ENCODE measurements around the gene GRB10.

Gene GRB10

DNA sequence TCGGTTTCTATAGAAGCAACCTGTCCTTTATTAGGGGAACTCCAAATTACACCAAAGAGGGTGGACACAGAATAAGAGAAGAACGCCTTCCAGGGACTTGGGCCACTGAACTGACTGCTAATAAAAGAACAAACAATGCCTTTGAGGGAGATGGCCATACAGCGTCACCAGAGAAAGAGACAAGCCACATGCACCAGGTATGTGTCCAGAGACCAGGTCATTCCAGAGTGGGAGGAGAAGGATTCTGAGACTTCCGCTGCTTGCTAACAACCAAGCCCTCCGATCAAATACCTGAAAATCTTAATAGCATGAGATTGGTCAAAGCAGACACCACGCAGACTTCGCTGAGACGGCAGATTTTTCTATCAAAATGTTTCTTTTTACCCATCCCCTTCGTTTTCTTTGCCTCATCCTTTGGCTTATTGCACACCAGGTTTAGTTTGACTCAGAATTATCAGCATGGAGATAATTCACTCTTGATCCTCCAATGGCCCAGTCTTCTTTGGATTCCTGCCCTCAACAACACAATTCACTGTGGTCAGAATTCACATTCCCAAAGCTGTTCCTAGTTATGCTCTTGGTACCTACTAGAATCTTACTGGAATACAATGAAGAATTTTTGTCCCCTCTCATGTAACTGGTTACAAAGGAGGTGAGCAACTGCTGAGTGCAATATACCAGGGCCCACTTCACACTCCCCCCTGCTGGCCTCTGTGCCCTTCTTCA is 130.1 kb downstream of the GRB10 start:
- peak; percentile 35 for DNase-seq

GRCh38 chr7:50651271-50651989 is 131.3 kb downstream of the GRB10 start:
- no peak for DNase-seq

GRCh38 chr7:50650057-50650664 is 132.5 kb downstream of the GRB10 start:
- no peak for DNase-seq

- DNase-seq, result no peak
Observed at GRCh38 chr7:50649259-50649885, 133.3 kb downstream of the GRB10 start.

GRCh38 chr7:50648570-50649169 is 134.0 kb downstream of the GRB10 start:
- DNase-seq, result no peak

- DNase-seq, result no peak
Observed at GRCh38 chr7:50648076-50648475, 134.6 kb downstream of the GRB10 start.

- DNase-seq, result no peak
Observed at GRCh38 chr7:50647286-50647980, 135.3 kb downstream of the GRB10 start.

- DNase-seq, result no peak
Observed at GRCh38 chr7:50646069-50646468, 136.6 kb downstream of the GRB10 start.

DNA sequence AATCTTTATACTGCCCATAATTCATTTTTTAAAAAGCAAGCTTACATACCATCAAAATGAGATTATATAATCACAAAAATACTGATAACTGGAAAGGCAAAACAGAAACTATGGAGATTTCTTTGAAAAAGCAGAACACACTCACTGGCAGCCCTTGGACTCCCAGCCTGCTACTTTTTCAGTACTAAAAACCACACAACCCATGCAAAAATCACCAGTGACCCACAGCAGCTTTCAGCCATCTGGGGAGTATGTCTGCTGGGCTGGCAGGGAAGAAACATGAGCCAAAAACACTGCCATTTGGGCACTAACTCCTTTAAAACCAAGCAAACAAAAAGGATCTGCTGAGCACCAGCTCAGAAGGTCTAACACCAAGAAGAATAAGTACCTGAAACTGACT is 137.5 kb downstream of the GRB10 start:
- DNase-seq, result no peak

DNA sequence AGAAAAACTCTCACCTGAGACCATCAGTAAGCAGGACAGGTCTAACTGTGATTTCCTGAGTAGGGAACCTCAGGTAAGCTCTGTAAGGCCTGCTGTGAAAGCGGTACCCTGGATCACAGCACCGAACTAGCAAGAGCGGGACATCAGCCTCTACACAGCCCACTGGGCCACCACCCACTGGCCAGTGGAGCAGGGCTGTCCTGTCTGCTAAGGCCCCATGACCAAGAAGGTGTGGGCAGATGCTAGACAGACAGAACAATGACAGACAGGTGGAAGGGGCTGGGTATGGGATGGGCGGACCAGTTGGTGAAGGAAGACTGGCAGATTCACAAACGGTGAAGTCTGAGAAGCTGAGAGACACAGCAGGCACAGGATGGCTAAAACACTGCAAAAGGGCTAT is 138.1 kb downstream of the GRB10 start:
- DNase-seq, result no peak

- DNase-seq, result no peak
Observed at GRCh38 chr7:50644114-50644513, 138.6 kb downstream of the GRB10 start.

DNA sequence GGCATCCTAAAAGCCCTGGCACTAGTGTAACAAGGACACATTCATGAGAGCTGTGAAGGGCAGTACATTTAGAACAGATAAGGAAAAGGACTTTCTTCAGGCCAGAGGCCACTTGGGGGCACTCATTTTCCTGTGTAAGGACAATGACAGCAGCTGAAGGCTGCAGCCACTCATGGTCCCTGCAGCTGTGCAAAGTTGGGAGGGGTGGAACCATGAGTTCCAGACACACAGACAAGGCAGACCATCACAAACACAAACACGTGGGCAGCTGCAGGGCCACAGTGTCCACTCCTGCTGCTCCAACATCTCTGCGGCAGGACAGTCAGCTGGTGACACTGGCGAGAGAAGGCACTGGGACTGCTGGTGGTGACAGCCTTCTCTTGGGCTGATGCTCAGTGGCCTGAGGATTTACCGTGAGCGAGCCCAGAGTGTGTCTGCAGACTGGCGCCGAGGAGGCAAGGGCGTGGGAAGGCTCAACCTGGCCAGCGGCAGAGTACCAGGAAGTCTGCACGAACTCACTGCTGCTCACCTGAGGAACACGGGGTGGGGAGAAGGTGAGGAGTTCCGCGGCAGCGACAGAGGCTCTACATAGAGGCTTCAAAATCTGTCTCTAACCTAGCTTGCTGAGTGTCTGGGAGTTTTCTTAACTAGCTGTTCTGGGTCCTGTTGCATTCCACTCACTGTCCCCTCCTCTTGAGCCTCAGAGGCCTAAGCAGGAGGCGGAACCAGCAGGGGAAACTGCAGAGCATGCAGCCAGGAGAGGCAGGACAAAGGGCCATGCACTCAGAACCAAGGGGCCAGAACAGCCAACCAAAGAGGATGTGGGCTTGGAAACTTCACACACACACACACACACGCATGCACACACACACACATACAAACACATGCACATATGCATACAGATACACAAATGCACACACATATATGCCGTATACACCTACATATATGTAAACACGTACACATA is 141.0 kb downstream of the GRB10 start:
- DNase-seq, result no peak

DNA sequence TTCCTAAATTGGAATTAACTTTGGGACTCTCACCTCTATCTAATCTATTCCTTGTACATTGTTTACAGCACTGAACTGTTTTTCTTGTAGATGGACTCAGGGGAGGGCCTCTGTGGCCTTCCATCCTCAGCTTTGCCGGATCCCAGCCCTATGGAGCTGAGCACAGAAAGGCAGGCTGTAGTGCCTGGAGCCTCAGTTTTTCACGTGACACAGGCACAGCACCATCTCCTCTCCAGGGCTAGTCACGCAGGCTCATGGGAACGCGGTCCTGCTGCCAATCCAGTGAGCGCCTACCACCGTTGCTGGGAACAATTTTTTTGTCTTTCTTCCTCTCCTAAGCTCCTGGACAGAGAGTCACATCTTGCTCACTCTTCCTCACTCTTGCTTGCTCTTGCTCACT is 141.9 kb downstream of the GRB10 start:
- DNase-seq, result no peak

- DNase-seq, result no peak
Observed at GRCh38 chr7:50640256-50640655, 142.4 kb downstream of the GRB10 start.

DNA sequence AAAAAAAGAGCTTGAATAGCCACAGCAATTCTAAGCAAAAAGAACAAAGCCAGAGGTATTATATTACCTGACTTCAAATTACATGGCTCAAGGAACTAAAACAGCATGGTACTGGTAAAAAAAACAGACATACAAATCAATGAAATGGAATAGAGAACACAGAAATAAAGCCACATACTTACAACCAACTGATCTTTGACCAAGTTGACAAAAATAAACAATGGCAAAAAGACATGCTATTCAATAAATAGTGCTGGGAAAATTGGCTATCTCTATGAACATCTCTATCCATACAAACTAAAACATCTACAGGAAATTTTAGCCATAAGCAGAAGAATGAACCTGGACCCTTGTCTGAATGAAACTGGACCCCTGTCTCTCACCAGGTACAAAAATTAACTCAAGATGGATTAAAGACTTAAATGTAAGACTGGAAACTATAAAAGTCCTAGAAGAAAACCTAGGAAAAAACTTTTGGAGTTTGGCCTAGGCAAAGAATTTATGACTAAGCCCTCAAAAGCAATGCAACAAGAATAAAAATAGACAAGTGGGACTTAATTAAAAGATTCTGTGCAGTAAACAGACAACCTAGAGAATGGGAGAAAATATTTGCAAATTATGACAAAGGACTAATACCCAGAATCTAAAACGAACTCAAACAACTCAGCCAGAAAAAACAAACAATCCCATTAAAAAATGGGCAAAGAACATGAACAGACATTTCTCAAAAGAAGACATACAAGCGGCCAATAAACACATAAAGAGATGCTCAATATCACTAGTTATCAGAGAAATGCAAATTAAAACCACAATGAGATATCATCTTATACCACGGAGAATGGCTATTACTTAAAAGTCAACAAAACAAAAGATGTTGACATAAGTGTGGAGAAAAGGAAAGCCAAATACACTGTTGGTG is 144.7 kb downstream of the GRB10 start:
- no peak for DNase-seq

- no peak for DNase-seq
Observed at GRCh38 chr7:50634378-50634777, 148.3 kb downstream of the GRB10 start.

- peak; percentile 23 for DNase-seq
Observed at GRCh38 chr7:50633414-50633710, 149.3 kb downstream of the GRB10 start.

DNA sequence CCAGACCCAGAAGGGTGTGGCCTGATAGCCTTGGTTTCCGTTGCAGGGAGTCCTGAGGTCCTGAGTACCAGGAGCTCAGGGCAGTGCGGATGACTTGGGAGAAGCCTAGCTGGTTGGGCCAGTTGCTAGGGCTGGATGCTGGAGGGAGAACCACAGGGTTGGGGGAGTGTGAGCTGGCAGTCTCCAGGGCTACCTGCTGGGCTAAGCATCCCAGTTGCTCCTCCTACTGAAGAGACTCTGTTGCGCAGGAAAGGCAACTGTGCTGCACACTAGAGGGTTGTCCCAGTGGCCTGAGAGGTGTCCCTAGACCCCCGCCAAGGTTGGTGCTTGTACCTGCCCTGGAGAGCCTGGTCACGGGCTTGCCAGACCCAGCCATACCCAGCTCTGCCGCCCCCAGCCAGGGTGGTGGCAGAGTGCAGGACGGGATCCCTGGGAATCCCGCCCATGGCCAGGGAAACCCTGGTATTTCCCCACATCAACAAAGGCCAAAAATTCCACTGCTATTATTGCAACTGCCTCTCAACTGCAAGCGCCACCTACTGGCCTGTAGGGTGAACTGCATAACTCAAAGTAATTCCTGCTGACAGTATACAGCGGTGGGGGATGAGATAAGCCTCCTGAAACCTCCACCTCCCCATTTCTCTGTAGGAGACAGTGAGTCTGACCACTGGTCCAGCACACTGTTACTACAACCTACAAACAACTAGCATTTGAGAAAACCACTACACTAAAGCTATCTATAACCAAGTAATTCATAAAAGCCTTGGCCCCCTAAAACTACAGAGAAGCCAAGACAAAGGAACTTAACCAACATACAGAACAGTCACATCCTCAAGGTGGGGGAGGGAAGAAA is 149.9 kb downstream of the GRB10 start:
- DNase-seq, result peak; percentile 41

- DNase-seq, result no peak
Observed at GRCh38 chr7:50631639-50632038, 151.1 kb downstream of the GRB10 start.
